ENCODE measurements around the gene WDR35.
"Not testable (repeated sequence)": the region's sequence is repeated elsewhere in the genome, so short reads cannot be mapped to it uniquely, and the experiment has no call there.

The WDR35 gene

GRCh38 chr2:19890104-19890503 lies 99.8 kb downstream of the WDR35 start:
- no peak for DNase-seq

- no peak for DNase-seq
Measured at GRCh38 chr2:19888831-19889230, 101.1 kb downstream of the WDR35 start.

- DNase-seq, result no peak
Measured at GRCh38 chr2:19887510-19887909, 102.4 kb downstream of the WDR35 start.

- DNase-seq, result no peak
Measured at GRCh38 chr2:19886261-19886660, 103.6 kb downstream of the WDR35 start.

GRCh38 chr2:19885791-19886190 lies 104.1 kb downstream of the WDR35 start:
- DNase-seq, result no peak

- no peak for DNase-seq
Measured at GRCh38 chr2:19883971-19884720, 105.8 kb downstream of the WDR35 start.

- no peak for DNase-seq
Measured at GRCh38 chr2:19883486-19883885, 106.4 kb downstream of the WDR35 start.

- no peak for DNase-seq
Measured at GRCh38 chr2:19882286-19882685, 107.6 kb downstream of the WDR35 start.

- no peak for DNase-seq
Measured at GRCh38 chr2:19881908-19882265, 108.0 kb downstream of the WDR35 start.

GRCh38 chr2:19881221-19881907 lies 108.5 kb downstream of the WDR35 start:
- no peak for DNase-seq

- DNase-seq, result not testable (repeated sequence)
Measured at GRCh38 chr2:19880191-19880590, 109.7 kb downstream of the WDR35 start.

GRCh38 chr2:19879120-19879519 lies 110.8 kb downstream of the WDR35 start:
- no peak for DNase-seq

GRCh38 chr2:19878268-19879046 lies 111.4 kb downstream of the WDR35 start:
- no peak for DNase-seq

- no peak for DNase-seq
Measured at GRCh38 chr2:19876751-19877150, 113.2 kb downstream of the WDR35 start.

GRCh38 chr2:19875280-19875679 lies 114.6 kb downstream of the WDR35 start:
- no peak for DNase-seq

- DNase-seq, result no peak
Measured at GRCh38 chr2:19874726-19875125, 115.2 kb downstream of the WDR35 start.

GRCh38 chr2:19873014-19873413 lies 116.9 kb downstream of the WDR35 start:
- no peak for DNase-seq

- no peak for DNase-seq
Measured at GRCh38 chr2:19872302-19872701, 117.6 kb downstream of the WDR35 start.

GRCh38 chr2:19871836-19872235 lies 118.1 kb downstream of the WDR35 start:
- no peak for DNase-seq

GRCh38 chr2:19870792-19871191 lies 119.1 kb downstream of the WDR35 start:
- no peak for DNase-seq

- DNase-seq, result no peak
Measured at GRCh38 chr2:19868701-19869580, 121.0 kb downstream of the WDR35 start.

GRCh38 chr2:19868224-19868623 lies 121.7 kb downstream of the WDR35 start:
- no peak for DNase-seq

- DNase-seq, result no peak
Measured at GRCh38 chr2:19866771-19867170, 123.1 kb downstream of the WDR35 start.

Data from SHP77 treated with DMSO at 0.1 percent for 48 hours (cell line).